Activated T-cell treated with anti-CD3 and anti-CD28 coated beads, Interleukin-2, amount 50 U/mL, for 1 hour (primary cell): Measurements from ENCODE around the gene HMBS.
"Not testable (repeated sequence)": the region's sequence is repeated elsewhere in the genome, so short reads cannot be mapped to it uniquely, and the experiment has no call there.

Experiments
- DNase-seq: peaks from one replicate; pipeline ENCODE4 v3.0.0-alpha.2; 2020

HMBS gene

GRCh38 chr11:119103161-119103664 lies 18.5 kb downstream of the HMBS start:
- not testable (repeated sequence) for DNase-seq

- DNase-seq: no peak
These were observed 19.1 kb downstream of the HMBS start for GRCh38 chr11:119103793-119104192.

- DNase-seq: peak; percentile 87
These were observed 22.2 kb downstream of the HMBS start, which contains the start of gene C2CD2L for GRCh38 chr11:119106564-119107537. Gene C2CD2L (plus strand): TSS chr11:119107344. CDS start chr11:119107742, 398 bp downstream.

DNA sequence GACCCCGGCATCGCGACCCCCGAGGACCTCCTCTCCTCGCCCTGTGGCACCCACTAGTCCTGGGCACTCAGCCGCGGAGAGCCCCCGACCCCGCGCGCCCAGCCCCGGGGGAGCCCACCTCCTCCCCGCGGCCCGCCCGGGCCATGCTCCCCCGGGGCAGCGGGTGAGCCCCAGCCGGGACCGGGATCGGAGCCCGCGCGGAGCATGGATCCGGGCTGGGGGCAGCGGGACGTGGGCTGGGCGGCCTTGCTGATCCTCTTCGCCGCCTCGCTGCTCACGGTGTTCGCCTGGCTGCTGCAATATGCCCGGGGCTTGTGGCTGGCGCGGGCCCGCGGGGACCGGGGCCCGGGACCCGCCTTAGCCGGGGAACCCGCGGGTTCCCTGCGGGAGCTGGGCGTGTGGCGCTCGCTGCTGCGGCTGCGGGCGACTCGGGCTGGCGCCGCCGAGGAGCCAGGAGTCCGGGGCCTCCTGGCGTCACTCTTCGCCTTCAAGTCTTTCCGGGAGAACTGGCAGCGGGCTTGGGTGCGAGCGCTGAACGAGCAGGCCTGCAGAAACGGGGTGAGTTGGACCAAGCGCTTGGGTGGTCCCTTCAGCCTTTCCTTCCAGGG lies 23.0 kb downstream of the HMBS start:
- peak; percentile 34 for DNase-seq

- no peak for DNase-seq
These were observed 23.6 kb downstream of the HMBS start for GRCh38 chr11:119108146-119108856.

GRCh38 chr11:119108857-119109221 lies 24.2 kb downstream of the HMBS start:
- DNase-seq: no peak

GRCh38 chr11:119109843-119110242 lies 25.2 kb downstream of the HMBS start:
- no peak for DNase-seq

DNA sequence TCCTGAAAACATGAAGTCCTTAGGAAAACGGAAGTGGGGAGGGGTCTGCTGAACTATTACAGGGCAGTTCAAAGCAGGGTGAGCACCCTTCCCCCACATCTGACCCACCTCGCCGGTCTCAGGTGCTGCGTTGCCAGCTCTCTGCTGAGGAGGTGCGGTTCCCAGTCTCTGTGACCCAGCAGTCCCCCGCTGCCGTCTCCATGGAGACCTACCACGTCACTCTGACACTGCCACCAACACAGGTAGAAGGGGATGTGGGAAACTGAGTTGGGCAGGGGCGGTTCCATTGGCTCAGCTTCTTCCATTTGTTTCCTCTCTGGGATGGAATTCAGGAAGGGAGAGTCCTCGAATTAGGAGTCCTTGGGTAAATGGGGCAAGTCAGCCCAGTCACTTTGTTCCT lies 25.8 kb downstream of the HMBS start:
- DNase-seq: no peak

- no peak for DNase-seq
These were observed 26.8 kb downstream of the HMBS start for GRCh38 chr11:119111361-119111925.

DNA sequence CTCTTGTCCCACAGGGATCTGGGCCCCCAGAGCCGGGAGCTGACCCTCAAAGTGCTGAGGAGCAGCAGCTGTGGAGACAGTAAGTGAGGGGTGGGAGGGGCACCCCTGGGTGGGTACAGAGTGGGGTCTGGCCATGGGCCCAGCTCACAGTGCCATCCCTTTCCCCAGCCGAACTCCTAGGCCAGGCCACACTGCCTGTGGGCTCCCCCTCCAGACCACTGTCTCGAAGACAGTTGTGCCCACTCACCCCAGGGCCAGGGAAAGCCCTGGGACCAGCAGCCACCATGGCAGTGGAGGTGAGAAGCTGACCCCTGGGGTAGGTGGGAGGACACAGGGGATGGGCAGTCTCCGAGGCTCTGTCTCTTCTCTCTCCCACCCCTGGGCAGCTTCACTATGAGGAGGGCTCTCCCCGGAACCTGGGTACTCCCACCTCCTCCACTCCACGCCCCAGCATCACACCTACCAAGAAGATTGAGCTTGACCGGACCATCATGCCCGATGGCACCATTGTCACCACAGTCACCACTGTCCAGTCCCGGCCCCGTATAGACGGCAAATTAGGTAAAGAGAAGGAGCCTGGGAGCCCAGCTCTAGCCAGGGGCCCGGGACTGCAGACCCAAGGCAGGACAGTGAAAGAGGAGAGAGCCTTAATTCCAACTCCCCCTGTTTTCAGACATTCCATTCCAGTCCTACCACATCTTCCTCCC lies 27.8 kb downstream of the HMBS start:
- no peak for DNase-seq

- no peak for DNase-seq
These were observed 29.0 kb downstream of the HMBS start for GRCh38 chr11:119113716-119114115.

GRCh38 chr11:119114351-119114750 lies 29.7 kb downstream of the HMBS start:
- DNase-seq: no peak

GRCh38 chr11:119115484-119116234 lies 31.0 kb downstream of the HMBS start:
- no peak for DNase-seq

DNA sequence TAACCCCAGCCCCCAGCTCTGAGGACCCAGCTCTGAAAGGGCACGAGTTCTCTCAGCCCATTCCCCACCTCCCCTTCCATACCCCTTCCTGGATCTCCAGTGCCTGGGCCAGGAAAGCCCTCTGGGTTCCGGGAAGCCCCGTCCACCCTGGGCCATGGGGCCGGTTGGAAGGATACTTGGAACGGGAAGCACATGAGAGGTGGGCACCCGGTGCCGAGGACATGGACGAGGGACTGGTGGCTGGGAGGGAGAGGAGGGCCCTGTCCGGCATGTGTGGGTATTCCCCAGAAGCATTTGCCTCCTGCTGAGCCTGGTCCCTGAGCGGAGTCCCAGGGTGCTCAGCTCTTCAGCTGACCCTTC lies 31.5 kb downstream of the HMBS start:
- no peak for DNase-seq

DNA sequence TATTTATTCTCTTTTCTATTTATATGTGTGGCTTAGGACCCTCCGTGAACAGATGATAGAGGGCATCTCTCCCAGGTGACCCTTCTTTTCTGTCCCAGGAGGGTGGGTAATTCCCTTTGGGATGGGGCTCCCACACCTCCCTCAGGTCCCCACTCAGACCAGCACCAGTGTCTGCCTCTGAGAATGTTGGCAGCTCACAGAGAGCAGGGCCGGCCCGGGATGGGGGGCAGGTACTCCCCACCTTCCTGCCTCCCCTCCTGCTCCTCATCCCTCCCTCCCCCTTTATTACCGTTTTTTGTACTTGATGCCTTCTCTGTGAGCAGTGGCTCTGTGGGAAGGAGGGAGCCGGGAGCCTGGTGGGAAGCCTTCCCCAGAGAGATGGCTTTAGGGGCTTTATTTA lies 31.9 kb downstream of the HMBS start:
- DNase-seq: no peak

DNA sequence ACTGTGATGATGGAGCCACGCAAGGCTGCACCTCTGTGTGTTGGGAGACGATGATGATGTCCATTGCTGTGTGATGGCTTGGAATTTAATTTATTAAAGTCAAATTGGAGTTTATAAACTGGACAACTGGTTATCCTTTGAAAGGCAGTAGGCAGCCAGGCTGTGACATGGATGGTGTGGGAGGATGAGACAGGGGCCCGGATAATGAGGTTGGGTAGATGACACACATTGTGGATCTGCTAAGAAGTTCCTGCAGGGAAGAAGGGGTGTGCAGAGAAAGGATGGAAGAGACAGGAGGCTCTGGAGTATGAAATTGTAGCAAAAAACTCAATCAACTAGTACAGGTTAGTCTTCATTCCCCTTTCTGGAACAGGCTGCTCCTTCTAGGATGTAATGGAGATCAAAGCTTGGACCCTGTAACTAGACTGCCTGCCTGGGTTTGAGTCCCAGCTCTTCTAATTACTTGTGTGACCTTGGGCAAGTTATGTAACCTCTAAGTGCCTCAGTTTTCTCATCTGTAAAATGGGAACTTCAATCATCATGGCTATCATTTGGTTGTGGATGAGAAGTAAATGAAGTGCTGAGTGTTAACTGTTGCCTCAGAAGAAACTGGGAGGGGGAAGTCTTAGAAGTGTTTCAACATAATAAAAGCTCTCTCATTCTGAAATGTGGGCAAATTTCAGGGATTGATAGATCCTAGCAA lies 32.5 kb downstream of the HMBS start:
- DNase-seq: no peak

- DNase-seq: no peak
These were observed 33.5 kb downstream of the HMBS start for GRCh38 chr11:119118227-119118626.

- no peak for DNase-seq
These were observed 34.3 kb downstream of the HMBS start for GRCh38 chr11:119118946-119119345.

DNA sequence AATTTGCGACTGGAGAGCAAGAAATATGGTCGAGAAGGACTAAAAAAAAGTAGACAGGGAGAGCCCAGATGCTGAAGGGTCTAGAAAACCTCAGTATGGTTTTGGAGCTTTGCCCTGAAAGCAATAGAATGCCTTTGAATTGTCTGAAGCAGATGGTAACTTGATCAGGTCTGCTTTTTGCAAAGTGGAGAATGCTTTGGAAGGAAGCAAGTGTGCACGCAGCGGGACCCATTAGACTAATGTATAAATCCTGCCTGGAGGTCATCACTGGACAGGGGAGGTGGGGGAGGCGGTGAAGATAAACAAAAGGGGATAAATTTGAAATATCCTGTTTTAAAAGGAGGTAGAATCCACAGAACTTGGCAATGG lies 35.9 kb downstream of the HMBS start:
- no peak for DNase-seq

DNA sequence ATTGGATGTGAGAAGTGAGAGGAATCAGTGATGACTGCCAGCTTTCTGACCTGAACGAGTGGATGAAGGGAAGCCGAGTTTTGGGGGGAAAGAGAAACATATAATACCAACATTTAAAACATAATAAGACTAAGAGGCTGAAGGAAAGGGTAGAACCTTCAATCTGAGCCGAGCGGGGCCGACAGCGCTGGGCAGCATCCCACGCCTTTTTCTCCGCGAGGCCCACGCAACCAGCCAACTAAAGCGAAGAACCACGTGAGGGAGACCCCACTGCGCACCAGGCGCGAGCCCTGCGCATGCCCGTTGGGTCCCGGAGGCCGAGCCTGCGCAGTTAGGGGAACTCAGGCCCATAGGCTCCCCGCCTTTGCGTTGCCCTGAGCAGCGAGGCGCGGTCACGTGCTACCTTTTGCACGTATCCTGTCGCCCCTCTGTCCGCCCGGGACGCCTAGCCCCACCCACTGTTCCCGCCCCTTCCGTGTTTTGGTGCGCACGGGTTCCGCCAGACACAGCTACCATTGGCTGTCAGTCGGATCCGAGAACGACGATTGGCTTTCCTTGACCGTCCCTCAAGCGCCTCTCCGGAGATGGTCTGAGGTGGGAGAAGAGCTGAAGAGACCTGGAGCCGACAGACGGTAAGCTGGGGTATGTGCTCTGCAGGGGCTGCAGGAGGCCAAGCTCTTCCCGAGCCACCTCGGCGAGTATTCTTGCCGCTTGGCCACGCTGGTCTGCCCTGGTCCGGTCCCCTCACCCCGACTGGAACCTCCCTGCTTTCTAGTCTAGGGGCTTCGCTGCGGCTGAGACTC lies 36.5 kb downstream of the HMBS start, which contains the start of gene HINFP:
HINFP (plus strand) TSS at position 573 of the 803 bp plus-strand sequence. CDS start 5,365 bp downstream, outside the sequence.
- DNase-seq: peak; percentile 99
